PFSK-1 (cell line): Measurements from ENCODE around the gene DNM1.

Experiments used
- FOXP2 ChIP-seq: optimal IDR thresholded peaks from 2 replicates; pipeline ENCODE3; 2011; ENCODE audit warnings: borderline replicate concordance, control low read depth, inconsistent platforms; ENCODE audit not compliant: insufficient read depth; ENCODE audit errors: extremely low read length, extremely low read depth
- POLR2AphosphoS5 ChIP-seq: IDR thresholded peaks from 2 replicates; pipeline ENCODE4 v1.6.1; 2012; ENCODE audit warnings: low read depth, mild to moderate bottlenecking, control low read depth, low read length, moderate library complexity
- REST ChIP-seq, 2 experiments: IDR thresholded peaks; 2 replicates each; pipeline versions ENCODE4 v1.6.1 to v1.8.0; 2011 to 2012; ENCODE audit warnings: low read depth in 2 of 2, low read length in 2 of 2, control low read depth in 1 of 2, inconsistent platforms in 1 of 2, mild to moderate bottlenecking in 1 of 2, moderate library complexity in 1 of 2; ENCODE audit not compliant: insufficient read depth in 1 of 2
- SIN3A ChIP-seq: IDR thresholded peaks from 2 replicates; pipeline ENCODE4 v1.6.1; 2012; ENCODE audit warnings: mild to moderate bottlenecking, low read length, moderate library complexity, borderline replicate concordance; ENCODE audit not compliant: insufficient read depth
- TAF1 ChIP-seq: IDR thresholded peaks from 2 replicates; pipeline ENCODE4 v1.6.1; 2012; ENCODE audit warnings: low read length, control low read depth, borderline replicate concordance; ENCODE audit not compliant: insufficient read depth

The DNM1 gene

DNA sequence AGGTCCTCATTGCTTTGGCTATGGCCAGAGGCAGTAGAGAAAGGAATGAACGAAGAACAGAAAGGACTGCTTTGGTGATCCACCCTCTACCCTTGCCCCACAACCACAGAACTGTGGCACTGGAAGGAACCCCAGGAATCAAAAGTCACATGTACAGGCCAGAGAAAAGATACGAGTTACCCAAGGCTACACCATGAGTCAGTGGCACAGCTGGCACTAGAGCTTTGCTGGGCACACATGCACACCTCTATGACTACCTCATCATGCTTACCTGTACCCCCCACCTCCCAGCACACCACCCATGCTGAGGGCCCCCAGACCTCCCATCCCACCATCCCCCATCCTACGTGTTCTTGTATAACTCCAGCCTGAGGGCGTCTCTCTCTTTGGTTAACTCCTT is 59.5 kb downstream of the DNM1 start:
- no peak for TF ChIP-seq SIN3A
- TF ChIP-seq TAF1 = no peak
- no peak for TF ChIP-seq POLR2AphosphoS5
- TF ChIP-seq REST (IDR thresholded peaks at IDR 0.05; ENCODE audit: insufficient read depth in 1 of 2, low read depth in 2 of 2, low read length in 2 of 2) = no peak
- no peak for TF ChIP-seq FOXP2

DNA sequence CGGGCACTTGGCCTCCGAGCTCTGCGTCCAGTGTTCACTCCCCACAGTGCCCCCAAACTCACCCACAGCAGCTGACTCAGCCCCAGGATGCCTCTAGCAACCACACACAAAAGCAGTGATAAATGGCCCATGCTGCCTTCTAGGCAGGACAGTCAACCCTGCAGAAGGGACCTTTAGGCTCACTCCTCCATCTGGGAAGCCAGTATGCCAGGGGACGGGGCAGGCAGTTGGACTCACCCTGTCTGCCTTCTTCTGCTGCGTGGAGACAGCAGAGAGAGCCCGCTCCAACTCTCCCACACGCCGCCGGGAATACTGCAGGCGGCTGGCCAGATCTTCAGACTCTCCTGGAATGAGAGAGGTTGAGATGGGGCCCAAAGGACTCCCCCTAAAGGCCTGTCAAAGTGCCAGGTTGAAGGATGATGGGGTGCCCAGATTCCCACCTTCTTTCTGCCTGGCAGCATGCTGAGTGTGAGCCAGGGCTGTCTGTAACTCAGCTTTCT is 62.2 kb downstream of the DNM1 start:
- TF ChIP-seq FOXP2 (no peak), POLR2AphosphoS5 (no peak), SIN3A (no peak), TAF1 (no peak), REST (IDR thresholded peaks at IDR 0.05; ENCODE audit: insufficient read depth in 1 of 2, low read depth in 2 of 2, low read length in 2 of 2) (no peak)

DNA sequence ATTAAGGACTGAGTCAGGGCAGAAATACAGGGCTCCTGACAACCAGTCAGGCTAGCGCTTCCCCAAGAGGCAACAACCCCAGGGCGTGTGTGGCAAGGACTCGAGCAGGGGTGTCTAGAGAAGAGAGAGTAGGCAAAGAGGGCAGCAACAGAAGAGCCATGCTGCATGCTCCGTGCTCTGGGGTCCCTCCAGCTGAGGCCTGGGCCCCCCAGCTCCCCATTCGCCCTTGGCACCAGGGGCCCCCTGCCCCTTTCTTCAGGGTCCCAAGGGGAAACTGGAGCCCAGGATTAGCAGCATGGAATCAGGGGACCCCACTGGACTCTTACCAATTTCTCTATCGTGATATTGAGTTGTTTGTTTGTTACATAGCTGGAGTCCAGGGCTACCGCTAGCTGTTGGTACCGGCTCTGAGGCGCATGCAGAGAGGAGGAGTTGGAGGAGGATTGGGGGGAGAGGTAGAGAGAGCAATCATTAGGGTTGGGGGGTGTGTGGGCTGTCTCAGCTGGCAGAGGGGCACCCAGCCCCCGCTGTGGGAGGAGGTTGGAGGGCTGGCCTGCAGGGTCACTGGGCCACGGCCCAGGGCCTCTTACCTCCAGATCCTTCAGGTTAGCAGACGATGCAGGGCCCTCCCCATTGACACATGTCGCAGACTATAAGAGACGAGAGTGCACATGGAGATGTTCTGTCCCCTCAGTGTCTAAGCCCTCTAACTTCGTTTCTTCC is 63.9 kb downstream of the DNM1 start:
- no peak for TF ChIP-seq SIN3A
- TF ChIP-seq TAF1 = no peak
- TF ChIP-seq REST (IDR thresholded peaks at IDR 0.05; ENCODE audit: insufficient read depth in 1 of 2, low read depth in 2 of 2, low read length in 2 of 2) = no peak
- no peak for TF ChIP-seq FOXP2
- no peak for TF ChIP-seq POLR2AphosphoS5

GRCh38 chr9:128271112-128271511 is 67.9 kb downstream of the DNM1 start:
- no peak for TF ChIP-seq REST (IDR thresholded peaks at IDR 0.05; ENCODE audit: insufficient read depth in 1 of 2, low read depth in 2 of 2, low read length in 2 of 2)
- no peak for TF ChIP-seq SIN3A
- TF ChIP-seq FOXP2 = no peak
- TF ChIP-seq TAF1 = no peak
- TF ChIP-seq POLR2AphosphoS5 = no peak
